PC-9 (cell line): ENCODE measurements around the gene LYSMD4. TPM values are rescaled to one million over a fixed set of nuclear protein-coding genes. Genes with fewer than 3 reads are reported as not detected.

Experiments used
- BruUV-seq: library from RNA; stranded (reverse); fragments of 400-500 nt; replicated peaks from 2 replicates; lab custom pipeline; 2021; lab: Mats Ljungman, UMichigan
- CTCF ChIA-PET: fragments of 300-600 bp; sonication (Branson Sonifier 250); formaldehyde crosslinking; loops from one replicate; lab custom pipeline; 2022; ENCODE audit warnings: antibody characterized with exemption; lab: Charles Lee
- POLR2A ChIA-PET: fragments of 300-600 bp; sonication (Branson Sonifier 250); formaldehyde crosslinking; loops from one replicate; lab custom pipeline; 2022; ENCODE audit warnings: antibody characterized with exemption; ENCODE audit not compliant: unreplicated experiment; lab: Charles Lee
- DNase-seq, 2 experiments: peaks; one replicate each; pipeline versions ENCODE4 v3.0.0 to v3.0.0-alpha.2; 2015 to 2022; ENCODE audit warnings: mixed read lengths in 1 of 2
- H2AFZ ChIP-seq: fragments of 200-600 bp; sonication (generic); 2 replicates; pipeline ENCODE4 v1.8.1; 2017; ENCODE audit warnings: antibody characterized with exemption
- H3F3A ChIP-seq: fragments of 200-600 bp; sonication (generic); 2 replicates; pipeline ENCODE4 v1.8.1; 2017; ENCODE audit warnings: antibody characterized with exemption, mild to moderate bottlenecking, low read depth; ENCODE audit not compliant: insufficient read depth
- H3K27ac ChIP-seq: fragments of 200-600 bp; sonication (generic); 2 replicates; pipeline ENCODE4 v1.6.1; 2016; ENCODE audit warnings: mixed run types
- H3K27me3 ChIP-seq: fragments of 200-600 bp; sonication (generic); 2 replicates; pipeline ENCODE4 v1.6.1; 2016; ENCODE audit warnings: low read depth, mixed run types; ENCODE audit not compliant: insufficient read depth
- H3K36me3 ChIP-seq: fragments of 200-600 bp; sonication (generic); 2 replicates; pipeline ENCODE4 v1.6.1; 2016; ENCODE audit warnings: low read depth, mixed run types
- H3K4me1 ChIP-seq: fragments of 200-600 bp; sonication (generic); replicated peaks from 2 replicates; pipeline ENCODE4 v1.6.1; 2016; ENCODE audit warnings: mixed run types; ENCODE audit not compliant: insufficient read depth
- H3K4me2 ChIP-seq: fragments of 200-600 bp; sonication (generic); 2 replicates; pipeline ENCODE4 v1.6.1; 2017; ENCODE audit warnings: mixed run types
- H3K4me3 ChIP-seq: fragments of 200-600 bp; sonication (generic); 2 replicates; pipeline ENCODE4 v1.6.1; 2016; ENCODE audit warnings: mixed run types
- H3K79me2 ChIP-seq: fragments of 200-600 bp; sonication (generic); 2 replicates; pipeline ENCODE4 v1.6.1; 2017; ENCODE audit warnings: low read depth, mixed run types
- H3K9me2 ChIP-seq: fragments of 200-600 bp; sonication (generic); 2 replicates; pipeline ENCODE4 v1.8.1; 2017; ENCODE audit warnings: mild to moderate bottlenecking; ENCODE audit not compliant: insufficient read depth
- H3K9me3 ChIP-seq: fragments of 200-600 bp; sonication (generic); 2 replicates; pipeline ENCODE4 v1.8.1; 2016; ENCODE audit warnings: low read depth; ENCODE audit not compliant: insufficient read depth
- H4K20me1 ChIP-seq: fragments of 200-600 bp; sonication (generic); 2 replicates; pipeline ENCODE4 v1.8.1; 2017; ENCODE audit not compliant: insufficient read depth
- EZH2 ChIP-seq: fragments of 200-600 bp; sonication (generic); IDR thresholded peaks from 2 replicates; pipeline ENCODE4 v1.8.0; 2017; ENCODE audit warnings: antibody characterized with exemption, low read depth
- intact Hi-C: fragments of 100-400 bp; cut with micrococcal nuclease; formaldehyde crosslinking; loops from one replicate; pipeline ENCODE4 v1.10.0; 2022; ENCODE audit not compliant: unreplicated experiment
- total RNA-seq: library from RNA; stranded (reverse); gene quantifications from 2 replicates; pipeline ENCODE4 v1.2.3, GENCODE V29; 2021
- TF ChIP-seq, protein P1 (sequence below): fragments of 200-600 bp; sonication (generic); conservative IDR thresholded peaks from 2 replicates; pipeline ENCODE4 v1.6.1; 2017; ENCODE audit warnings: mixed run types, antibody characterized with exemption, mild to moderate bottlenecking, moderate library complexity

The LYSMD4 gene
- total RNA-seq, 1 experiment from 2014 or later = 5.7 TPM

DNA sequence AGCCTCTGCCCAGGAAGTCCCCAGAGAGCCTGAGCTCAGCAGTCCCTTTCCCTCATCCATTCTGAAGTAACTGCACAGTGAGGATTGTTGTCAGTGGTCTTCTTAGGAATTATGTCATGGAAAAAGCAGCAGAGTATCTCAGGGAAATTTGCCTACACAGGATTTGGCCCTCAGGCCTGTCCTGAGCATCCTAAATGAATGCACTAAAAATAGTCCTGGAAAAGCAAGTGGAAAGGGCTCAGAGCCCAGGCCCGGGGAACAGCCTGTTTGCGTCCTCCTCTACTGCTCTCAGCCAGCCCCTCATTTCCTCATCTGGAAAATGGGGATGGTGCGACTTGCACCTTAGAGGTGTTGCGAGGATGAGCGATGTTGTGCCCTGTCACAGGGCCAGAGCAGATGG, 21.6 kb downstream of the LYSMD4 start:
- no TSS peak for BruUV-seq
- Histone ChIP-seq H3K4me3 (no peak overlapping the region), H2AFZ (no peak overlapping the region), H4K20me1 (no peaks in the 10 kb centered on the region), H3K79me2 (no peaks in the 10 kb centered on the region), H3F3A (no peaks in the 10 kb centered on the region), H3K36me3 (no peaks in the 10 kb centered on the region), H3K9me3 (no peaks in the 10 kb centered on the region), H3K27me3 (no peaks in the 10 kb centered on the region), H3K4me2 (no peak overlapping the region), H3K4me1 (no peaks in the 10 kb centered on the region), H3K9me2 (no peaks in the 10 kb centered on the region), H3K27ac (no peak overlapping the region)
- no peak for DNase-seq
- TF ChIP-seq, protein P1, sequence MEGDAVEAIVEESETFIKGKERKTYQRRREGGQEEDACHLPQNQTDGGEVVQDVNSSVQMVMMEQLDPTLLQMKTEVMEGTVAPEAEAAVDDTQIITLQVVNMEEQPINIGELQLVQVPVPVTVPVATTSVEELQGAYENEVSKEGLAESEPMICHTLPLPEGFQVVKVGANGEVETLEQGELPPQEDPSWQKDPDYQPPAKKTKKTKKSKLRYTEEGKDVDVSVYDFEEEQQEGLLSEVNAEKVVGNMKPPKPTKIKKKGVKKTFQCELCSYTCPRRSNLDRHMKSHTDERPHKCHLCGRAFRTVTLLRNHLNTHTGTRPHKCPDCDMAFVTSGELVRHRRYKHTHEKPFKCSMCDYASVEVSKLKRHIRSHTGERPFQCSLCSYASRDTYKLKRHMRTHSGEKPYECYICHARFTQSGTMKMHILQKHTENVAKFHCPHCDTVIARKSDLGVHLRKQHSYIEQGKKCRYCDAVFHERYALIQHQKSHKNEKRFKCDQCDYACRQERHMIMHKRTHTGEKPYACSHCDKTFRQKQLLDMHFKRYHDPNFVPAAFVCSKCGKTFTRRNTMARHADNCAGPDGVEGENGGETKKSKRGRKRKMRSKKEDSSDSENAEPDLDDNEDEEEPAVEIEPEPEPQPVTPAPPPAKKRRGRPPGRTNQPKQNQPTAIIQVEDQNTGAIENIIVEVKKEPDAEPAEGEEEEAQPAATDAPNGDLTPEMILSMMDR = no peak
- no peak for TF ChIP-seq EZH2
- CTCF ChIA-PET = no interaction called here
- intact Hi-C loops = no loop called here
- POLR2A ChIA-PET = no interaction called here

DNA sequence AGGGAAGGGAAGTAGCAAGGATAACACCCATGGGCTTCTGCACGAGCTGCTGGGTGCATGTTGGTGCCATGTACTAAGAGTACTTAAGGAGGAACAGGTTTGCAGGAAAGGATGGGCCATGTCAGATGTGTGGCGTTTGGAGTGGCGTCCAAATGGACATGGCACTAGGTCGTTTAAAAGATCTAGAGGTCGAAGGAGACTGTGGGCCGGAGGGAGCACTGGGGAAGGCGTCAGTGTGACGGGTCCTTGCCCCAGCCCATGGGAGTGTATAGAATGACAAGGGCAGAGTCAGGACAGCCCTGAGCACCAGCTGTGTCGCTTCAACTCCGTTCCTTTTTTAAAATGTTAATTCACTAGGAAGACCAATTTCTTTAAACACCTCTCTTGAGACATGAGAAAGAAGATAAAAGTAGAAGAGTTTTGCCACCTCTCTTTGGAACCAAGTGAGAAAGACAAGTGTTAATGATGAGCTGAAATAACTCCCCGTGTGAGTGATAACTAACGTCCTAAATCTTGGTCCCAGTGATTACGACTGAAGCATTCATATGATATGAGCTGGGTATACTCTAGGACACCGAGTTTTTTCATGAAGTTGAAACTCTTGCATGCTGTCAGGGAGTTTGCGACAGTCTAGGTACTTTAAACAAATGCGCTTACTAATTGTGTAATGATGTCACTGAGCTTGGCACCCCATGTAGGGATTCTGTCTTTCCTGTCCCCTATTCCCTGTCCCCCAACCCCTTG, 23.8 kb downstream of the LYSMD4 start:
- DNase-seq = no peak
- POLR2A ChIA-PET = no interaction called here
- H3K4me1 ChIP-seq = no peaks in the 10 kb centered on the region
- no peaks in the 10 kb centered on the region for H3K9me3 ChIP-seq
- no peaks in the 10 kb centered on the region for H4K20me1 ChIP-seq
- intact Hi-C loops = no loop called here
- no peaks in the 10 kb centered on the region for H3K36me3 ChIP-seq
- H3K9me2 ChIP-seq = no peaks in the 10 kb centered on the region
- no TSS peak for BruUV-seq
- CTCF ChIA-PET = no interaction called here
- H3K4me2 ChIP-seq = no peak overlapping the region
- H3K79me2 ChIP-seq = no peaks in the 10 kb centered on the region
- H3F3A ChIP-seq = no peaks in the 10 kb centered on the region; the same call in 1 of the 2 replicates
- H2AFZ ChIP-seq = no peak overlapping the region
- TF ChIP-seq, protein P1 = no peak
- no peak for TF ChIP-seq EZH2
- H3K27me3 ChIP-seq = no peaks in the 10 kb centered on the region
- H3K27ac ChIP-seq = no peak overlapping the region
- H3K4me3 ChIP-seq = no peak overlapping the region

DNA sequence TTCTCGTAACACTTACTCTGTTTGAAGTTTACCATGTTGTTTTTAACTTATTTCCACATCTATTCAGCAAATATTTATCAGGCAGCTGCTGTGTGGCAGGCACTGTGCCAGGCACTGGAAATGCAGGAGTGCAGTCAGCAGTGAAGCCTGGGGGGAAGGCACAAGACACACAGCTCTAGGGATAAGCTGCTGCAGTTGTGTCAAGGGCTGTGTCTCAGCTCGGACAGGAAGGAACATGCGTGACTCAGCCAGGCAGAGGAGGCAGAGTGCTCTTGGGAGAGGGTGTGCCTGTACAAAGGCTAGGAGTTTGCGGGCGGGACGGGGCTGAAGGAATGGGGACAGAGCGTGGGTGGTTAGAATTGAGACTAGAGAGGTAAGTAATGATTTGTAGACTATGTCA, 24.7 kb downstream of the LYSMD4 start:
- Histone ChIP-seq H3K4me2 (no peak overlapping the region), H4K20me1 (no peaks in the 10 kb centered on the region), H3K79me2 (no peaks in the 10 kb centered on the region), H3K9me3 (no peaks in the 10 kb centered on the region), H3K4me3 (no peak overlapping the region), H3K27ac (no peak overlapping the region), H3K36me3 (no peaks in the 10 kb centered on the region), H3F3A (no peaks in the 10 kb centered on the region; the same call in 1 of the 2 replicates), H3K4me1 (peaks cover 5% of the 10 kb centered on the region; the same call in 1 of the 2 replicates), H3K27me3 (no peaks in the 10 kb centered on the region), H3K9me2 (no peaks in the 10 kb centered on the region), H2AFZ (no peak overlapping the region)
- no peak for TF ChIP-seq EZH2
- TF ChIP-seq, protein P1 = no peak
- ChIA-PET CTCF (no interaction called here), POLR2A (no interaction called here)
- peak in 1 of 2 experiments; percentile 44 for DNase-seq
- intact Hi-C loops = no loop called here
- BruUV-seq = no TSS peak
